Measurements from ENCODE around the gene FLT3LG. TPM values are rescaled to one million over a fixed set of nuclear protein-coding genes. Genes with fewer than 3 reads are reported as not detected.

The FLT3LG gene
- total and polyA plus RNA-seq, 9 of the 15 experiments (the other 6 are each of a cell fraction or from before 2014, with no cell fraction given), result 0.31 to 6.4 (median 1.1) TPM

DNA sequence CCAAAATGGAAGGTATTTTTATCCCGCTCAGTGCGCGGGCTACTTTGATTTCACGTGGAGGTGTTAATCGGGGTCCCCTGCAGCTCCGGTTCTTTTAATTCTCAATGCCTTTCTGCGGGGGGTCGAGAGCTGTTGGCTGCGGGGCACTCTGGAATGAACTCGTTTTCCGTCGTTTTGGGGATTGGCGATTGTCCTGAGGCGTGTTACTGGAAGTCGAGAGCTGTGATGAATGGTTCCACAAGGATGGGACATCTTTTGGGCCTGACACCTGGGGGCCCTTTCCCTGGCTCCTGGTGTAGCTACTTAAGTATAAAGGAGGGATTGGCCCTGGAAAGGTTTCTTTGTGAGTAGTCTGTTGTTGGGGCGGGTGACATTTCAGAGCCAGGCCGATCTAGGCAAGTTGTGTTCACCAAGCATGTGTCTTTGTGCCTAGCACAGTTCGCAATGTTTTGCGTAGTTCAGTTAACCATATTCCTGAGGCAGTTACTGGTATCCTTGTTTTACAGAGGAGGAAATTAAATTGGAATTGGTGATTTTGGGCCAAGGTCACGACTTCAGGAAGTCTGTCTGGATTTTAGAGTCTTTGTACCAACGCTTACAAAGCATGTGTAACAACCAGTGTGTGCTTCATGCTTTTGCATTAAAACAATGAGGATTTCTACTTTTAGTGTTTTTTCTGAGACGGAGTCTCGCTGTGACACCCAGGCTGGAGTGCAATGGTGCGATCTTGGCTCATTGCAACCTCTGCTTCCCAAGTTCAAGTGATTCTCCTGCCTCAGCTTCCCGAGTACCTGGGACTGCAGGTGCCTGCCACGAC lies 14.2 kb downstream of the FLT3LG start (continued):
- TF ChIP-seq CBFB (CRISPR knock-in tag; IDR thresholded peaks at IDR 0.05) (peak; percentile 72; the same call in 1 of the 2 replicates), KLF10 (CRISPR knock-in tag; IDR thresholded peaks at IDR 0.05) (0 out of 2 replicates have a peak, but pooled peaks have one; percentile 54), SIRT6 (IDR thresholded peaks at IDR 0.05; ENCODE audit: low read depth, low read length) (no peak), SIN3A (IDR thresholded peaks at IDR 0.05; ENCODE audit: borderline replicate concordance in 2 of 2, control insufficient read depth in 1 of 2, low read depth in 2 of 2, low read length in 2 of 2) (peak in 1 of 2 experiments; percentile 6; a peak in 1 of 4 replicates)
- TF ChIP-seq, protein P1, sequence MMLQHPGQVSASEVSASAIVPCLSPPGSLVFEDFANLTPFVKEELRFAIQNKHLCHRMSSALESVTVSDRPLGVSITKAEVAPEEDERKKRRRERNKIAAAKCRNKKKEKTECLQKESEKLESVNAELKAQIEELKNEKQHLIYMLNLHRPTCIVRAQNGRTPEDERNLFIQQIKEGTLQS (IDR thresholded peaks at IDR 0.05), result no peak
- TF ChIP-seq, protein P1 (CRISPR knock-in tag; conservative IDR thresholded peaks at IDR 0.05), result 0 out of 2 replicates have a peak, but pooled peaks have one; percentile 9

DNA sequence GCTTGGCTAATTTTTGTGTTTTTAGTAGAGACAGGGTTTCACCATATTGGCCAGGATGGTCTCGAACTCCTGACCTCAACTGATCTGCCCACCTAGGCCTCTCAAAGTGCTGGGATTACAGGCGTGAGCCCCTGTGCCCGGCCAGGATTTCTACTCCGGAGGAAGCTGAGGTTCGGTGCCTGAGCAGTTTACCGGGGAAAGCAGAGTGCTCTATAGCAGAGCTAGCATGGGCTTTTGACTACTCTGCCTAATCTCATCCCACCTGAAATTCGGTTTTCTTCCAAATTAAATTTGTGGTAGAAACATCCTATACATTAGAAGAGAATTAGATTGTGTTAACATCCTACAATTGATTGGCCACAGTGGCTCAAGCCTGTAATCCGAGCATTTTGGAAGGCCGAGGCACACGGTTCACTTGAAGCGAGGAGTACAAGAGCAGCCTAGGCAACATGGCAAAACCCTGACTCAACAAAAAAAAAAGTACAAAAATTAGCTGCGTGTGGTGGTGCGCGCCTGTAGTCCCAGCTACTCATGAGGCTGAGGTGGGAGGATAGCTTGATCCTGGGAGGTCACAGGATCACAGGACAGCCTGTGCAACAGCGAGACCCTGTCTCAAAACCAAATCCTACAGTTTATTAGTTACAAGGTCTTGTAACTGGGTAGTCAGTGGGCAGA lies 15.0 kb downstream of the FLT3LG start:
- peaks cover 19 to 27% of the 10 kb centered on the region in 2 experiments; a peak in 3 of 5 replicates for H3K4me1 ChIP-seq (replicated peaks in 1 of 2; ENCODE audit: control insufficient read depth in 2 of 2, insufficient read depth in 2 of 2, low read length in 2 of 2)
- H3K79me2 ChIP-seq (ENCODE audit: control insufficient read depth, insufficient read depth, low read length), result peaks cover 46% of the 10 kb centered on the region
- peak overlapping the region; percentile 95 for H3K4me2 ChIP-seq (ENCODE audit: insufficient read depth, low read length)
- H4K20me1 ChIP-seq (replicated peaks; ENCODE audit: control insufficient read depth, insufficient read depth, low read length), result peaks cover 30% of the 10 kb centered on the region
- intact Hi-C loops (cut with micrococcal nuclease), result no loop called here
- H3K27me3 ChIP-seq (ENCODE audit: control insufficient read depth in 2 of 2, insufficient read depth in 2 of 2, low read length in 2 of 2), result no peaks in the 10 kb centered on the region
- H3K36me3 ChIP-seq (ENCODE audit: control insufficient read depth, insufficient read depth, low read length), result peaks cover 53% of the 10 kb centered on the region
- FAIRE-seq (no peak), DNase-seq (ENCODE audit: extremely low read depth in 1 of 4, low spot score in 3 of 4) (no peak), ATAC-seq (no peak)
- POLR2A ChIA-PET, result interaction anchor here (0.5 to 3.0 kb wide), 20 partner anchors 8 to 829 kb away, joined by 3 to 16 read pairs (median 4); partner anchors contain the start of gene DKKL1
- peak overlapping the region; percentile 100 for H3K4me3 ChIP-seq
- H3K9me1 ChIP-seq (ENCODE audit: control insufficient read depth, insufficient read depth, low read length), result peaks cover 3% of the 10 kb centered on the region
- no TSS peak for BruUV-seq (replicated peaks)
- WGBS (ENCODE audit: insufficient coverage, low coverage, missing lambda C conversion rate), result under 1% methylated on average over 15 of the region's 15 CpGs
- no peak overlapping the region for H2AFZ ChIP-seq (ENCODE audit: low read depth, low read length)
- H3K9ac ChIP-seq (ENCODE audit: insufficient read depth in 1 of 2, low read depth in 2 of 2, low read length in 2 of 2), result peak overlapping the region; percentile 97 to 100
- H3K27ac ChIP-seq (ENCODE audit: extremely low read depth, low read depth, low read length), result peak overlapping the region; percentile 99
- H3K9me3 ChIP-seq (replicated peaks; ENCODE audit: control insufficient read depth, insufficient read depth, low read depth, low read length), result no peaks in the 10 kb centered on the region
- in situ Hi-C loops (cut with MboI), result no loop called here
- CTCF ChIA-PET (ENCODE audit: low intra/inter-chr PET ratio), result no interaction called here
- 0 out of 2 replicates have a peak, but pooled peaks have one; percentile 4 for TF ChIP-seq RHOXF2B (CRISPR knock-in tag; conservative IDR thresholded peaks at IDR 0.05)
- TF ChIP-seq MYC (IDR thresholded peaks at IDR 0.05; ENCODE audit: low read depth, low read length), result no peak
- TF ChIP-seq MYC (CRISPR knock-in tag; IDR thresholded peaks at IDR 0.05; ENCODE audit: borderline replicate concordance, low read depth), result peak; percentile 18; the same call in 1 of the 2 replicates
- peak; percentile 40; the same call in 1 of the 2 replicates for TF ChIP-seq POLR2G (IDR thresholded peaks at IDR 0.05; ENCODE audit: low read depth, low read length)
- TF ChIP-seq, protein P2, sequence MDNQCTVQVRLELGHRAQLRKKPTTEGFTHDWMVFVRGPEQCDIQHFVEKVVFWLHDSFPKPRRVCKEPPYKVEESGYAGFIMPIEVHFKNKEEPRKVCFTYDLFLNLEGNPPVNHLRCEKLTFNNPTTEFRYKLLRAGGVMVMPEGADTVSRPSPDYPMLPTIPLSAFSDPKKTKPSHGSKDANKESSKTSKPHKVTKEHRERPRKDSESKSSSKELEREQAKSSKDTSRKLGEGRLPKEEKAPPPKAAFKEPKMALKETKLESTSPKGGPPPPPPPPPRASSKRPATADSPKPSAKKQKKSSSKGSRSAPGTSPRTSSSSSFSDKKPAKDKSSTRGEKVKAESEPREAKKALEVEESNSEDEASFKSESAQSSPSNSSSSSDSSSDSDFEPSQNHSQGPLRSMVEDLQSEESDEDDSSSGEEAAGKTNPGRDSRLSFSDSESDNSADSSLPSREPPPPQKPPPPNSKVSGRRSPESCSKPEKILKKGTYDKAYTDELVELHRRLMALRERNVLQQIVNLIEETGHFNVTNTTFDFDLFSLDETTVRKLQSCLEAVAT (IDR thresholded peaks at IDR 0.05), result peak in 1 of 2 experiments; percentile 12; a peak in 3 of 4 replicates
